ENCODE data around the gene DUSP7. TPM values are rescaled to one million over a fixed set of nuclear protein-coding genes. Genes with fewer than 3 reads are reported as not detected.

Gene DUSP7
- total RNA-seq, 4 donors from 2014 or later, result 10.2 to 18.1 (median 14.7) TPM

GRCh38 chr3:52052831-52053306, 3.5 kb downstream of the DUSP7 start:
- WGBS, 2 donors (ENCODE audit: low coverage in 1 of 2), result 35% methylated on average over 4 of the region's 10 CpGs; no CpG with 5 or more reads in 1 of the 2 donors
- H3K4me1 ChIP-seq, result peaks cover 0 to 87% (median 39%) of the 10 kb centered on the region in 3 donors
- peak; percentile 36 for ATAC-seq
- TF ChIP-seq POLR2A (IDR thresholded peaks at IDR 0.05) (no peak), EP300 (IDR thresholded peaks at IDR 0.05) (no peak), POLR2AphosphoS5 (IDR thresholded peaks at IDR 0.05) (peak; percentile 22), CTCF (IDR thresholded peaks at IDR 0.05) (peak in 3 of 4 experiments; percentile 49 to 64 (median 58))
- H3K27ac ChIP-seq, result peak overlapping the region; percentile 34 to 98 (median 88)
- H3K9me3 ChIP-seq, result no peaks in the 10 kb centered on the region
- H3K4me3 ChIP-seq, result peak overlapping the region in 1 of 2 donors; percentile 85
- peaks cover 0 to 58% of the 10 kb centered on the region in 2 donors for H3K36me3 ChIP-seq
- no peaks in the 10 kb centered on the region for H3K27me3 ChIP-seq

- H3K27ac ChIP-seq, result peak overlapping the region in 3 of 4 donors; percentile 87 to 98 (median 89)
- 86% methylated on average over 4 of the region's 8 CpGs; no CpG with 5 or more reads in 1 of the 2 donors for WGBS, 2 donors (ENCODE audit: low coverage in 1 of 2)
- peaks cover 0 to 58% of the 10 kb centered on the region in 2 donors for H3K36me3 ChIP-seq
These were observed 4.9 kb downstream of the DUSP7 start for GRCh38 chr3:52051444-52051843.

GRCh38 chr3:52050571-52050970, 5.8 kb downstream of the DUSP7 start:
- Histone ChIP-seq H3K27ac (peak overlapping the region in 1 of 4 donors; percentile 6), H3K36me3 (peaks cover 0 to 58% of the 10 kb centered on the region in 2 donors), H3K27me3 (no peaks in the 10 kb centered on the region), H3K9me3 (no peaks in the 10 kb centered on the region), H3K4me3 (no peak overlapping the region), H3K4me1 (peaks cover 0 to 95% (median 49%) of the 10 kb centered on the region in 3 donors)
- WGBS, 2 donors (ENCODE audit: low coverage in 1 of 2), result 72 to 80% methylated on average over 1 to 10 of the region's 21 CpGs
- no peak for ATAC-seq
- TF ChIP-seq EP300 (IDR thresholded peaks at IDR 0.05) (no peak), POLR2AphosphoS5 (IDR thresholded peaks at IDR 0.05) (no peak)

More at GRCh38 chr3:52051444-52051843, 4.9 kb downstream of the DUSP7 start:
- peaks cover 0 to 91% (median 44%) of the 10 kb centered on the region in 3 donors for H3K4me1 ChIP-seq
- no peak overlapping the region for H3K4me3 ChIP-seq
- TF ChIP-seq POLR2AphosphoS5 (IDR thresholded peaks at IDR 0.05) (no peak), EP300 (IDR thresholded peaks at IDR 0.05) (no peak), CTCF (IDR thresholded peaks at IDR 0.05) (no peak), POLR2A (IDR thresholded peaks at IDR 0.05) (no peak)
- H3K9me3 ChIP-seq, result no peaks in the 10 kb centered on the region
- no peak for ATAC-seq
- no peaks in the 10 kb centered on the region for H3K27me3 ChIP-seq

DNA sequence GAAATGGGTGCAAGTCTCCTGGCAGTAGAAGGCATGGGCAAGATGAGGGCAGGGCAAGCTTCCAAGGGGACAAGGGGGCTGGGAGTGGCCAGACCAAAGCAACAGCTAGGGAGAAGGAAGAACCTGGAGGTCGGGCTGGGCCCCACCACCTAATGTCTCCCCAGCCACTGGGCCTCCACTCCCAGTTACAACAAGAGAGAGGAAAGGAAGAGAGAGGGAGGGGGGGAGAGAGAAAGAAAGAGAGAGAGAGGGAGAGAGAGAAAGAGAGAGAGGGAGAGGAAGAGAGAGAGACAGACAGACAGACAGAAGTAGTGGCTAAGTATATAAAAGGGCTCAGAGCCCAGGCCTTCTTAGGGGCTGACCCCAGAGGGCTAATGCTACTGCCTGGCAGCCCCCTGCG, 6.9 kb downstream of the DUSP7 start:
- TF ChIP-seq EP300 (IDR thresholded peaks at IDR 0.05) (no peak), POLR2A (IDR thresholded peaks at IDR 0.05) (no peak), POLR2AphosphoS5 (IDR thresholded peaks at IDR 0.05) (no peak), CTCF (IDR thresholded peaks at IDR 0.05) (no peak)
- peaks cover 0 to 87% (median 42%) of the 10 kb centered on the region in 3 donors for H3K4me1 ChIP-seq
- H3K9me3 ChIP-seq, result no peaks in the 10 kb centered on the region
- no peak overlapping the region for H3K4me3 ChIP-seq
- no peaks in the 10 kb centered on the region for H3K27me3 ChIP-seq
- H3K36me3 ChIP-seq, result peaks cover 0 to 58% of the 10 kb centered on the region in 2 donors
- 66 to 89% methylated on average over 2 of the region's 2 CpGs for WGBS, 2 donors (ENCODE audit: low coverage in 1 of 2)
- ATAC-seq, result no peak
- H3K27ac ChIP-seq, result peak overlapping the region in 1 of 4 donors; percentile 43

DNA sequence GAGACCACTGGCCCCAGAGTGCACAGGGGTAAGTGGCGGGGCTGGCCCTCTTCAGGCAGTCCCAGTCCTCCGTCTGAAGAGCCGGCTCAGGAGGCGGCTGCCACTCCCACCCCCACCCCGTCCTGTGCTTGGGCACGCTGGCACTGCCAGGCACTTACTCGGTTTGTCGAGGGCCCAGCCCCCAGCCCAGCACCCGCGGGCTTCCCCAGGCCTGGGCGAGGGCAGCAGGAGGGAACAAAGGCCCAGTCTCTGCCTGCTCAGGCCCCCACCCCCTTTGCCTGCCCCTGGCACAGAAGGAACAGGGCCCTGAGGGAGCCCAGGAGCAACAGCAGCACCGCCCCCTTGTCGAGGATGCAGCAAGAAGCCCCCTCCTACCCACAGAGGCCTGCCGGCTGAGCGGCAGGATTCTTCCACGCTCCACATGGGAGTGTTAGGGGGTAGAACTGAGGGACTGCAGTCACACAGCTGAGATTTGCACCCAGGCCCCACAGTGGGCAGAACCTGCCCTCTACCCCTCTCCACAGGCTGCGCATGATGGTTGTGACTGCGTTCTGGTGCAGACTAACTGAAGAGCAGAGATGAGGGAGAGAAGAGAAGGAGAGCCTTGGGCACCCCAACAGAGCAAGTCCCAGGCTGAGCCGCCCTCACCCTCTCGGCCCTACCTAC, 8.9 kb downstream of the DUSP7 start:
- ATAC-seq, result no peak
- peaks cover 0 to 44% of the 10 kb centered on the region in 2 donors for H3K36me3 ChIP-seq
- H3K27ac ChIP-seq, result peak overlapping the region in 3 of 4 donors; percentile 51 to 67 (median 57)
- no peaks in the 10 kb centered on the region for H3K27me3 ChIP-seq
- WGBS, 2 donors (ENCODE audit: low coverage in 1 of 2), result no CpG with 5 or more reads among the region's 20 CpGs
- H3K4me1 ChIP-seq, result peaks cover 0 to 80% (median 25%) of the 10 kb centered on the region in 3 donors
- no peak overlapping the region for H3K4me3 ChIP-seq
- TF ChIP-seq EP300 (IDR thresholded peaks at IDR 0.05) (no peak), POLR2AphosphoS5 (IDR thresholded peaks at IDR 0.05) (no peak)
- no peaks in the 10 kb centered on the region for H3K9me3 ChIP-seq

Data from gastroesophageal sphincter (tissue), 4 donors.